Stimulated activated CD8-positive, alpha-beta memory T cell treated with anti-CD3 and anti-CD28 coated beads, Interleukin-4, amount 100 ng/mL, for 4 hours (primary cell): ENCODE data around the gene SERF1B.
"Not testable (repeated sequence)": the region's sequence is repeated elsewhere in the genome, so short reads cannot be mapped to it uniquely, and the experiment has no call there.

Source experiments
- DNase-seq, 2 donors: peaks; one replicate each; pipeline ENCODE4 v3.0.0-alpha.2; 2020; ENCODE audit warnings: low read depth in 2 of 2, low spot score in 1 of 2

The SERF1B gene

GRCh38 chr5:70025106-70025844 is at the start of gene SERF1B:
Gene SERF1B, plus strand, starts transcription at chr5:70025251. Its CDS starts 201 bp downstream, at chr5:70025452.
- not testable (repeated sequence) for DNase-seq

- not testable (repeated sequence) for DNase-seq
Measured at GRCh38 chr5:69991713-69992112, 33.3 kb upstream of the SERF1B start.

- DNase-seq = not testable (repeated sequence)
Measured at GRCh38 chr5:69995535-69995934, 29.5 kb upstream of the SERF1B start.

GRCh38 chr5:70020660-70021059 is 4.4 kb upstream of the SERF1B start:
- DNase-seq = not testable (repeated sequence)

GRCh38 chr5:70025845-70026145 is 744 bp downstream of the SERF1B start:
- DNase-seq = not testable (repeated sequence)

- DNase-seq = not testable (repeated sequence)
Measured at GRCh38 chr5:70031204-70031603, 6.2 kb downstream of the SERF1B start.

- DNase-seq = not testable (repeated sequence)
Measured at GRCh38 chr5:70041411-70041810, 16.4 kb downstream of the SERF1B start.

GRCh38 chr5:70049790-70050142 is 24.7 kb downstream of the SERF1B start:
- not testable (repeated sequence) for DNase-seq

- not testable (repeated sequence) for DNase-seq
Measured at GRCh38 chr5:70056289-70056942, 31.4 kb downstream of the SERF1B start.

- DNase-seq = not testable (repeated sequence)
Measured at GRCh38 chr5:70057140-70057539, 32.1 kb downstream of the SERF1B start.

- DNase-seq = not testable (repeated sequence)
Measured at GRCh38 chr5:70077632-70078031, 52.6 kb downstream of the SERF1B start.

- DNase-seq = not testable (repeated sequence)
Measured at GRCh38 chr5:70088907-70089464, 63.9 kb downstream of the SERF1B start.

GRCh38 chr5:70091776-70092175 is 66.7 kb downstream of the SERF1B start:
- DNase-seq = not testable (repeated sequence)
